Measurements from ENCODE around the gene GLCE. TPM values are rescaled to one million over a fixed set of nuclear protein-coding genes. Genes with fewer than 3 reads are reported as not detected.

The GLCE gene
- total RNA-seq, 4 donors from 2014 or later = 4.8 to 6.6 (median 5.6) TPM

DNA sequence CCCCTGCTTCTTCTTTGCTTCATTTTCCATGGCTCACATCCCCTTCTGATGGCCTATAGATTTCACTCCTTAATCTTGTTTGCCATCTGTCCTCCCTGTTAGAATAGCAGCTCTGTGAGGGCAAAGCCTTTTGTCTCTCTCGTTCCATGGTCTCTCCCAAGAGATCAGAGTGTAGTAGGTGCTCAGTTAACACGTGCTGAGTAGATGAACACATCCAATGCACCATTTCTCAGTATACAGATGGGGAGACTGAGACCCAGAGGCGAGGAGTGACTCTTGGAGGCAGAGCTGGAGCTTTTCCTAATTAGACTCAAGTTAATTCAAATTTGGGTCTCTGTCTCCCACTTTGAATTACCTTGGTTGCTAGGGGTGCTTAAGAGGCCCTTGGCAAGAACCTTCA lies 142.5 kb downstream of the GLCE start:
- in situ Hi-C loops (cut with MboI; ENCODE audit: low sequenced_read_pairs in 4 of 4) = no loop called here
- Histone ChIP-seq H3K27ac (no peak overlapping the region), H3K27me3 (peaks cover 24 to 29% (median 26%) of the 10 kb centered on the region in 3 donors), H3K9me3 (no peaks in the 10 kb centered on the region), H3K4me3 (no peak overlapping the region), H3K4me1 (no peaks in the 10 kb centered on the region), H3K36me3 (no peaks in the 10 kb centered on the region)
- no peak for TF ChIP-seq POLR2A (IDR thresholded peaks at IDR 0.05)
- TF ChIP-seq, protein P1, sequence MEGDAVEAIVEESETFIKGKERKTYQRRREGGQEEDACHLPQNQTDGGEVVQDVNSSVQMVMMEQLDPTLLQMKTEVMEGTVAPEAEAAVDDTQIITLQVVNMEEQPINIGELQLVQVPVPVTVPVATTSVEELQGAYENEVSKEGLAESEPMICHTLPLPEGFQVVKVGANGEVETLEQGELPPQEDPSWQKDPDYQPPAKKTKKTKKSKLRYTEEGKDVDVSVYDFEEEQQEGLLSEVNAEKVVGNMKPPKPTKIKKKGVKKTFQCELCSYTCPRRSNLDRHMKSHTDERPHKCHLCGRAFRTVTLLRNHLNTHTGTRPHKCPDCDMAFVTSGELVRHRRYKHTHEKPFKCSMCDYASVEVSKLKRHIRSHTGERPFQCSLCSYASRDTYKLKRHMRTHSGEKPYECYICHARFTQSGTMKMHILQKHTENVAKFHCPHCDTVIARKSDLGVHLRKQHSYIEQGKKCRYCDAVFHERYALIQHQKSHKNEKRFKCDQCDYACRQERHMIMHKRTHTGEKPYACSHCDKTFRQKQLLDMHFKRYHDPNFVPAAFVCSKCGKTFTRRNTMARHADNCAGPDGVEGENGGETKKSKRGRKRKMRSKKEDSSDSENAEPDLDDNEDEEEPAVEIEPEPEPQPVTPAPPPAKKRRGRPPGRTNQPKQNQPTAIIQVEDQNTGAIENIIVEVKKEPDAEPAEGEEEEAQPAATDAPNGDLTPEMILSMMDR (IDR thresholded peaks at IDR 0.05 in 4 of 5, conservative IDR thresholded peaks at IDR 0.05 in 1 of 5) = no peak
- intact Hi-C loops (cut with DNase I; ENCODE audit: low total_unique reads) = no loop called here
- no peak for ATAC-seq
- no peak for DNase-seq

DNA sequence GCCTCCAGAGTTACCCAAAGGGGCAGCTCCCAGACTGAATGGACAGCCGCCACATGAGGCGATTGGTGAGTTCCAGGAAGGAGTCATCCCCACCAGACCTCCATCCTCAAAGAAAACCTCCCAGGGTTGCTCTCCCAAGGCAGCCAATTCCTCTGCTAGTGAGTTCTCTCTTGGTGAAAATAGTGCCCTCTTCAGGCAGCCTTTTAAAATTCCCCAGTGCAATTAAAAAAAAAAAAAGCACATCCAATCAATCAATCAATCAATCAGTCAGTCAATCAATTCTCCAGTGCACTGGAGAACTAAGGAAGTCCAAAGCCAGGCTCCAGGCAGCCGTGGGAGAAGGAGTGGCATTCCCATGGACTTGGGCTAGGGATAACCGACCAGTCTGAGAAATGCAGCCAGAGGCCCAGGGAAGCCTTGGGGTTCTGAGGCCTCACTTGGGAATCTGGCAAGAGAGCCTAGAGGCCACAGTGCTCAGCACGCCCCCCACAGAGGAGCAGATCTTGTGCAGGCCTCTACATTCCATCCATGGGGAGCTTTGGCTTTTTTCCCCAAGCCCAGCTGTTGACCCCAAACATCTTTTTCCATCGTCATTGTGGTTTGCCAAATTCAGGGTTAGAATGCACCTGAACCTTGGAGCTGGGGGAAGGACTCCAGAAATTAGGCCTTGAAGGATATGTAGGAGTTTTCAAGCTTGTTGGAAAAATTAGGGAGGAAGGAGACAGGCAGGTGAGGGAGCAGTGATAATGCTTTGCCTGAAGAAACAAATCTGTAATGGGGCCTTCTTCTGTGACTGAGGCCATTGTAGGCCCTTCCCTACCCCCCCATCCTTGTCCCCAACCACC lies 143.1 kb downstream of the GLCE start:
- peaks cover 24 to 29% (median 26%) of the 10 kb centered on the region in 3 donors for H3K27me3 ChIP-seq
- H3K27ac ChIP-seq = no peak overlapping the region
- in situ Hi-C loops (cut with MboI; ENCODE audit: low sequenced_read_pairs in 4 of 4) = no loop called here

DNA sequence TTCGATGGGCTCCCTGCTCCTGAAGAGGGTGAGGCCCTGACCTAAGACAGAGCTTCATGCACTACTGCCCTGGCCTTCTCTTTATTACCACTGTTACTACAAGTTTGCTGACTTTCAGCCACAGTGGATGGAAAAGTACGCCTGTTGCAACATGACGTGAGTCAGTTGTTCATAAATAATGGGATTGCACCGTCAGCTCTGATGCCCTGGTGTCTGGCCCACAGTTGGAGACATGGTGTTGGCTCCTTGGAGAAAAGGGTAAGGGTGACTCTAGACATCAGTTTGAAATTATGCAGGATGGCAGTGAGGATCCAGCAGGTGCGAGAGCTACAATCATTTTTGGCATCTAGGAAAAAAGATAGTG lies 143.7 kb downstream of the GLCE start:
- in situ Hi-C loops (cut with MboI; ENCODE audit: low sequenced_read_pairs in 4 of 4) = no loop called here
- Histone ChIP-seq H3K36me3 (no peaks in the 10 kb centered on the region), H3K27ac (no peak overlapping the region), H3K4me1 (no peaks in the 10 kb centered on the region), H3K4me3 (no peak overlapping the region), H3K9me3 (no peaks in the 10 kb centered on the region), H3K27me3 (peaks cover 22 to 25% (median 22%) of the 10 kb centered on the region in 3 donors)
- ATAC-seq (no peak), DNase-seq (no peak)
- intact Hi-C loops (cut with DNase I; ENCODE audit: low total_unique reads) = no loop called here
- no peak for TF ChIP-seq POLR2A (IDR thresholded peaks at IDR 0.05)
- TF ChIP-seq, protein P1 (IDR thresholded peaks at IDR 0.05 in 4 of 5, conservative IDR thresholded peaks at IDR 0.05 in 1 of 5) = no peak

More for the DNA sequence above, 143.1 kb downstream of the GLCE start:
- Histone ChIP-seq H3K36me3 (no peaks in the 10 kb centered on the region), H3K4me3 (no peak overlapping the region), H3K4me1 (no peaks in the 10 kb centered on the region), H3K9me3 (no peaks in the 10 kb centered on the region)
- TF ChIP-seq, protein P1 (IDR thresholded peaks at IDR 0.05 in 4 of 5, conservative IDR thresholded peaks at IDR 0.05 in 1 of 5) = no peak
- TF ChIP-seq POLR2A (IDR thresholded peaks at IDR 0.05) = no peak
- ATAC-seq = no peak
- intact Hi-C loops (cut with DNase I; ENCODE audit: low total_unique reads) = no loop called here
- DNase-seq = no peak

DNA sequence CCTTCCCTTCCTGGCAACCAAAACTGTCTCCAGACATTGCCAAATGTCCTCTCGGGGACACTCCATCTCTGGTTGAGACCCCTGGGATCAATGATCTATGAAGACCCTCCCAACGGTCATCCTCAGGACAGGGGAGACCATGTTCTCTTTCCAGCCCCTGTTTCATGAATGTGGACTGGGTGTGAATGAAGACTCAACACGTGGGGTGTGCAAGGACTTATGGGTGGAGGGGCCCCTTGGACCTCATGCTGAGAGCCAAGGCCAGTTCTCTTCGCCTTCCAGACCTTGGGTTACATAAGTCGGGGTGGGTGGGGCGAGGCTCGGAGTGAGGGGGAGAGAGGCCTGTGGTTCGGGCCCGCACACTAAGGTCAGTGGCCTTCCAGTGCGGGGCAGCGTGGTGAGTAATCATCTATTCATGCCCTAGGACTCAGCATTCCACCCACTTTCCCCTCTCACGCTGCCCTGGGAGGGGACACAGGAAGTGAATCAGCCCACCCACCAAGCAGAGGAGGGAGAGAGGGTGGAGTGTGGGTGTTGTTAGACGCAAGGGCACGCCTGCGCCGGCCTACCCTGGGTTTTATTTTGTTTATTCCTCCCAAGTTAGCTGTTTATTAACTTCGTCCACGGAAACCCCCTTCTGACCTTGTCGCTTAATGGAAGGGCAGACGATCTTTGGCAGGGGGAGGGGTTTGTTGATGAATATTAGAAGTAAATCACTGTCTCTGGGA lies 144.9 kb downstream of the GLCE start:
- no peak for ATAC-seq
- TF ChIP-seq, protein P1 (IDR thresholded peaks at IDR 0.05 in 4 of 5, conservative IDR thresholded peaks at IDR 0.05 in 1 of 5) = no peak
- no peak for TF ChIP-seq POLR2A (IDR thresholded peaks at IDR 0.05)
- Histone ChIP-seq H3K27ac (no peak overlapping the region), H3K27me3 (peaks cover 10 to 13% (median 10%) of the 10 kb centered on the region in 3 donors), H3K4me3 (no peak overlapping the region), H3K9me3 (no peaks in the 10 kb centered on the region), H3K36me3 (no peaks in the 10 kb centered on the region), H3K4me1 (no peaks in the 10 kb centered on the region)
- intact Hi-C loops (cut with DNase I; ENCODE audit: low total_unique reads) (no loop called here), in situ Hi-C loops (cut with MboI; ENCODE audit: low sequenced_read_pairs in 4 of 4) (no loop called here)
- DNase-seq = no peak
